Mucosa of rectum (tissue), 2 donors: Measurements from ENCODE around the gene PHF2.

Experiments used
- H3K27ac ChIP-seq, 2 donors: one replicate each; pipeline ENCODE4 v1.7.0; 2013; ENCODE audit warnings: inconsistent platforms in 2 of 2, low read depth in 2 of 2, low read length in 2 of 2
- H3K27me3 ChIP-seq, 2 donors: one replicate each; pipeline ENCODE4 v1.7.0; 2013; ENCODE audit warnings: low read length in 2 of 2; ENCODE audit not compliant: control insufficient read depth in 2 of 2, insufficient read depth in 2 of 2
- H3K36me3 ChIP-seq, 2 donors: one replicate each; pipeline ENCODE4 v1.7.0; 2013; ENCODE audit warnings: low read length in 2 of 2; ENCODE audit not compliant: control insufficient read depth in 2 of 2, insufficient read depth in 2 of 2
- H3K4me1 ChIP-seq, 2 donors: one replicate each; pipeline ENCODE4 v1.7.0; 2013; ENCODE audit warnings: low read length in 2 of 2, mild to moderate bottlenecking in 1 of 2; ENCODE audit not compliant: control insufficient read depth in 2 of 2, insufficient read depth in 2 of 2
- H3K4me3 ChIP-seq, 2 donors: one replicate each; pipeline ENCODE4 v1.7.0; 2013; ENCODE audit warnings: low read length in 2 of 2
- H3K9ac ChIP-seq, 2 donors: one replicate each; pipeline ENCODE4 v1.7.0; 2013; ENCODE audit warnings: low read length in 2 of 2, low read depth in 1 of 2, mild to moderate bottlenecking in 1 of 2
- H3K9me3 ChIP-seq, 2 donors: one replicate each; pipeline ENCODE4 v1.7.0; 2013; ENCODE audit warnings: low read length in 2 of 2; ENCODE audit not compliant: control insufficient read depth in 2 of 2
- donor health status: healthy.
- donor health status: Normal muscosa, but diverticular disease.

Gene PHF2

GRCh38 chr9:93677048-93677571 lies 100.7 kb downstream of the PHF2 start:
- Histone ChIP-seq H3K27ac (no peak overlapping the region), H3K9ac (no peak overlapping the region), H3K9me3 (no peaks in the 10 kb centered on the region), H3K27me3 (no peaks in the 10 kb centered on the region), H3K4me1 (no peaks in the 10 kb centered on the region), H3K36me3 (peaks cover 26% of the 10 kb centered on the region in 2 donors), H3K4me3 (no peak overlapping the region)

GRCh38 chr9:93677641-93678136 lies 101.3 kb downstream of the PHF2 start:
- H3K36me3 ChIP-seq, result peaks cover 26% of the 10 kb centered on the region in 2 donors
- H3K27me3 ChIP-seq, result no peaks in the 10 kb centered on the region
- H3K9ac ChIP-seq, result no peak overlapping the region
- H3K9me3 ChIP-seq, result no peaks in the 10 kb centered on the region
- no peaks in the 10 kb centered on the region for H3K4me1 ChIP-seq
- no peak overlapping the region for H3K4me3 ChIP-seq
- no peak overlapping the region for H3K27ac ChIP-seq

- H3K27me3 ChIP-seq, result no peaks in the 10 kb centered on the region
- H3K9me3 ChIP-seq, result no peaks in the 10 kb centered on the region
- no peaks in the 10 kb centered on the region for H3K4me1 ChIP-seq
- peaks cover 23 to 26% of the 10 kb centered on the region in 2 donors for H3K36me3 ChIP-seq
- H3K9ac ChIP-seq, result no peak overlapping the region
- no peak overlapping the region for H3K27ac ChIP-seq
- no peak overlapping the region for H3K4me3 ChIP-seq
Observed at GRCh38 chr9:93678199-93679019, 102.0 kb downstream of the PHF2 start.

- Histone ChIP-seq H3K4me3 (no peak overlapping the region), H3K27ac (no peak overlapping the region), H3K36me3 (peaks cover 12 to 17% of the 10 kb centered on the region in 2 donors), H3K27me3 (no peaks in the 10 kb centered on the region), H3K9me3 (no peaks in the 10 kb centered on the region), H3K9ac (no peak overlapping the region), H3K4me1 (no peaks in the 10 kb centered on the region)
Observed at GRCh38 chr9:93679536-93680442, 103.4 kb downstream of the PHF2 start.

GRCh38 chr9:93680443-93681268 lies 104.3 kb downstream of the PHF2 start:
- Histone ChIP-seq H3K9me3 (no peaks in the 10 kb centered on the region), H3K27me3 (no peaks in the 10 kb centered on the region), H3K27ac (no peak overlapping the region), H3K36me3 (peaks cover 10 to 11% of the 10 kb centered on the region in 2 donors), H3K4me1 (no peaks in the 10 kb centered on the region), H3K9ac (no peak overlapping the region), H3K4me3 (no peak overlapping the region)

- Histone ChIP-seq H3K9ac (no peak overlapping the region), H3K27me3 (no peaks in the 10 kb centered on the region), H3K4me1 (no peaks in the 10 kb centered on the region), H3K27ac (no peak overlapping the region), H3K4me3 (no peak overlapping the region), H3K36me3 (peaks cover 6 to 10% of the 10 kb centered on the region in 2 donors), H3K9me3 (no peaks in the 10 kb centered on the region)
Observed at GRCh38 chr9:93681269-93682154, 105.1 kb downstream of the PHF2 start.

GRCh38 chr9:93682155-93682968 lies 106.0 kb downstream of the PHF2 start:
- Histone ChIP-seq H3K27me3 (no peaks in the 10 kb centered on the region), H3K9ac (no peak overlapping the region), H3K4me3 (no peak overlapping the region), H3K4me1 (no peaks in the 10 kb centered on the region), H3K27ac (no peak overlapping the region), H3K36me3 (peaks cover 0 to 4% of the 10 kb centered on the region in 2 donors), H3K9me3 (no peaks in the 10 kb centered on the region)

- Histone ChIP-seq H3K36me3 (no peaks in the 10 kb centered on the region), H3K4me1 (no peaks in the 10 kb centered on the region), H3K27ac (no peak overlapping the region), H3K9ac (no peak overlapping the region), H3K9me3 (peaks cover 0 to 3% of the 10 kb centered on the region in 2 donors), H3K27me3 (no peaks in the 10 kb centered on the region), H3K4me3 (no peak overlapping the region)
Observed at GRCh38 chr9:93683331-93684134, 107.1 kb downstream of the PHF2 start.
